ENCODE results near the gene WDR82. TPM values are rescaled to one million over a fixed set of nuclear protein-coding genes. Genes with fewer than 3 reads are reported as not detected.

WDR82 gene
- total RNA-seq, 1 donor from 2014 or later, result 69.7 TPM

DNA sequence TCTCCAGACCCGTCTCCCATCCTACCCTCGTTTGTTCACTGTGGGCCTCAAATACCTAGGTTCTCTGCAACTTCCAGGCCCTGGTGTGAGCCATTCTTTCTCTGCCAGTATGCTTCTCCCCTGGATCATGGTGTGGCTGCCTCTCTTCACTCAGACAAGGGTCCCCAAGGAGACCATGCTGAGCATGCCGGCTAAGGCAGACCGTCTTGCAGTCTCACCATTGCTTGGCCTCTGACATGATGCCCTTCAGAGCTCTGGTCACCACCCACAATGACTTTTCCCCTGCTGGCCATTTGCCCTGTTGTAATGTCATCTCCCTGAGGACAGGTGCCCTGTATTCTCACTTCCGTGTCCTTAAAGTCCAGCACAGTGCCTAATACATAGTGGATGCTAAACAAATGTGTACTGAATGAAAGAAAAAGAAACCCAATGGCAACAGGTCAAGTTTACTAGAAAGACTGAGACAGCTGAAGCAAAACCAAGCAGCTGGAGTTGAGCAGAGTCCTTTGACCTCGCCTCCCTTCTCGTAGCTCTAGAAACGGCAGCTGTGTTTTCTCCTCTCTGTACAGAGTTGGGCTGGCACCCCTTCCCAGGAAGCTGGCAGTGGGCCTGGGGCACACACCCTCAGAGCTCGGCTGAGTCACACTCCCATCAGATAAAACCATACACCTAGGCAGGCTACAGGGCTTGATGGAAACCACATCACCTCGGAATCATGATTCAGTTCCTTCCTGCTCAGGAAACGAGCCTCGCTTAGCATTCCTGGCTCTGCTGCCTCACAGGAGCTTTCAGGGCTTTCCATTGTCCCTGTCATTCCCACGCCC is 61.7 kb downstream of the WDR82 start:
- DNase-seq (ENCODE audit: low spot score), result no peak
- intact Hi-C loops (cut with DNase I), result loop anchor here (10.0 kb wide), 1 partner anchor 212 kb away; no protein-coding TSS in a partner anchor

DNA sequence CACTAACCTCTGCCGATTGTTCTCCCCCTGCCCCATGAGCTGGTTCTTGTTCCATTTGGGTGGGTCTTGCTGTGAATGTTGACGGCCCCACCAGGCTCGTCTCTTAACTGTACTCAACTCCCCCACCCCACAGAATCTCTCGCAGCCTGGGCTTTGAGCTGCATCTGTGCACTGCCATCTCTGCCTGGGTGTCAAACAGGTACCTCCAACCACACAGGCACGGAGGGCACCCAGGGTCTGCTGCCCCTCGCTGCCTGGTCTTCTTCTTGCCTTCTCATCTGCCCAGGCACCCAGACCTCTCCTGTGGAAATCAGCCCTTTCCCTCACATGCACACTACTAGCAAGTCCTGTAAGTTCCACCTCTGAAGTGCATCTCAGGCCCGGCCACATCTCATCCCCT is 63.1 kb downstream of the WDR82 start:
- no peak for DNase-seq (ENCODE audit: low spot score)
- intact Hi-C loops (cut with DNase I), result loop anchor here (10.0 kb wide), 1 partner anchor 211 kb away; no protein-coding TSS in a partner anchor

DNA sequence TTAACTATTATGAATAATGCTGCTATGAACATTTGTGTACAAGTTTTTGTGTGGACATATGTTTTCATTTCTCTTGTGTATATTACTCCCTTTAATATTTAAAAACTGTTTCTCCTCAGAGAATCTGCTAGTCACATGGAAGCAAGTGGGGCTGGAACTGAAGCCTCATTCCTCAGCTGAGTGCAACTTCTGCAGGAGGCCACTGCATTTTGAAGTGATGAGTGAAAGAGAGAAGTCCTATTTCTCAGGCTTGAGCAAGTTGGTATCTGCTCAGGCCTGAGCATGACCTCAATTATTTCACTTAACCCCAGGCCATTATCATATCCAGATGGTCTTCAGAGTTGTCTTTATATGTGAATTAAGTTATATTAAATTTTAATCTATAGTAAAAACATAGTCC is 64.5 kb downstream of the WDR82 start:
- intact Hi-C loops (cut with DNase I), result loop anchor here (10.0 kb wide), 1 partner anchor 209 kb away; no protein-coding TSS in a partner anchor
- DNase-seq (ENCODE audit: low spot score), result no peak

DNA sequence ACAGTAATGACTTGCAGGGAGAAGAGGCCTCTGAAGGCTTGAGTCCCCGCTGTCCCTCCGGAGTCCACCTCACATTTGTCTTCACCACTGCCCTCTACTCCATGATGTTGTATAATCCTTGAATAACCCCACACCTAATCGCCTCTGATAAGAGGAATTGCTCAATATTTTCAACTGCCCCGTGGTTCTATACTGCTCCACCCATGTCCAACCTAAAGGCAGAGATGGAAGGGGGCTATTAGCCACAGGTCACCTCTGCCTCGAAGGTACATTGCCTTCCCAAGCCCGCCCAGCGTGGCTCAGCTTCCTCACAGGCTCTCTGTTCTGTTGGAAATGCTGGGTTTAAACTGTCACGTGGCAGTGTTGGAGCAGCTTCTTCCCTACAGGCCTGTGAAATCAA is 65.4 kb downstream of the WDR82 start:
- intact Hi-C loops (cut with DNase I), result loop anchor here (10.0 kb wide), 1 partner anchor 208 kb away; no protein-coding TSS in a partner anchor

DNA sequence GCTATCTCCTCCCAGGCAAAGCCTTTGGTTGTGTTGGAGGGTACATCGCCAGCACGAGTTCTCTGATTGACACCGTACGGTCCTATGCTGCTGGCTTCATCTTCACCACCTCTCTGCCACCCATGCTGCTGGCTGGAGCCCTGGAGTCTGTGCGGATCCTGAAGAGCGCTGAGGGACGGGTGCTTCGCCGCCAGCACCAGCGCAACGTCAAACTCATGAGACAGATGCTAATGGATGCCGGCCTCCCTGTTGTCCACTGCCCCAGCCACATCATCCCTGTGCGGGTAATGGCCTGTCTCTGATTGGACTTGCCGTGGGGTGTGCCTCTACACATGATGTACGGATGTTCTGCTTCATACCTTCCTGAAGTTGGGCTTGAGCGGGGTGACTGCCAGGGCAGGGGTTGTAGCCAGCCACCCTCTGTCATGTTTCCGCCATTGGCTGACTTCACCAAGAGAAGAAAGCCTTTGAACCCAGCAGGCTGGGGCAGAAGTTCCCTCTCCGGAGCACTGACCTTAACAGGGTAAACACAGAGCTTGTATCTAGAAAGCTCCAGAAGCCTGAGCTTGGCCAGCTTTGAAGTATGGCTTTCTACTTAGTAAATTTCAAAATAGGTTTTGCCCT is 67.1 kb downstream of the WDR82 start:
- intact Hi-C loops (cut with DNase I), result loop anchor here (10.0 kb wide), 1 partner anchor 207 kb away; no protein-coding TSS in a partner anchor
- no peak for DNase-seq (ENCODE audit: low spot score)

More for the DNA sequence above, 65.4 kb downstream of the WDR82 start:
- DNase-seq (ENCODE audit: low spot score), result no peak

DNA sequence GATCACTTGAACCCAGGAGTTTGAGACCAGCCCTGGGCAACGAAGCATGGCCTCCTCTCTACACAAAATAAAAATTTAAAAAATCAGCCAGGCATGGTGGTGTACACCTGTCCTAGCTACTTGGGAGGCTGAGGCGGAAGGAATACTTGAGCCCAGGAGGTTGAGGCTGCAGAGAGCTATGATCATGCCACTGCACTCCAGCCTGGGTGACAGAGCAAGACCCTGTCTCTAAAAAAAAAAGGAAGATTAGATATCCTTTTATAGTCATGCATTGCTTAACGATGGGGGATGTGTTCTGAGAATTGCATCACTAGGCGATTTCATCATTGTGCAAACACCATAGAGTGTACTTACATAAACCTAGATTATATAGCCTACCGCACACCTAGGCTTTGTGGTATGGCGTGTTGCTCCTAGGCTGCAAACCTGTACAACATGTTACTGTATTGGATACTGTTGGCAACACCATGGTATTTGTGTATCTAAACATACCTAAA is 67.9 kb downstream of the WDR82 start:
- no peak for DNase-seq (ENCODE audit: low spot score)
- intact Hi-C loops (cut with DNase I), result loop anchor here (10.0 kb wide), 1 partner anchor 206 kb away; no protein-coding TSS in a partner anchor

DNA sequence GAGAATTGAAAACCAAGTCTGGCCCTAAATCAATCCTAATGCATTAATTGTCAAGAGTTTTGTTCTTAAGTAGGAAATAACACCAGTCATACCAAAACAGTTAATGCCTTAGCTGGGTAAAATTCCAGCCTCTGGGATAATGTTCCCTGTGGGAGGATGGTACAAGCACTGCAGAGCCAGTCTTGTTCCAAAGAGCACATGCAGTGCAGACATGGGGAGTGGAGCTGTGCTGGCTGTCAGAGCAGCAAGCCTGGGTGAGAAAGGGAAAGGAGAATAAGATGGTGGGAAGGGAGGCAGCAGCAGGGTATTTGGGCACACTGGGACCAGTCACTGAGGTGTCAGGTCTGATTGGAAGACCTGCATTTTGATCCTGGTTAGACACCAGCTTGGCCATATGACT is 68.4 kb downstream of the WDR82 start:
- no peak for DNase-seq (ENCODE audit: low spot score)
- intact Hi-C loops (cut with DNase I), result loop anchor here (10.0 kb wide), 1 partner anchor 205 kb away; no protein-coding TSS in a partner anchor

DNA sequence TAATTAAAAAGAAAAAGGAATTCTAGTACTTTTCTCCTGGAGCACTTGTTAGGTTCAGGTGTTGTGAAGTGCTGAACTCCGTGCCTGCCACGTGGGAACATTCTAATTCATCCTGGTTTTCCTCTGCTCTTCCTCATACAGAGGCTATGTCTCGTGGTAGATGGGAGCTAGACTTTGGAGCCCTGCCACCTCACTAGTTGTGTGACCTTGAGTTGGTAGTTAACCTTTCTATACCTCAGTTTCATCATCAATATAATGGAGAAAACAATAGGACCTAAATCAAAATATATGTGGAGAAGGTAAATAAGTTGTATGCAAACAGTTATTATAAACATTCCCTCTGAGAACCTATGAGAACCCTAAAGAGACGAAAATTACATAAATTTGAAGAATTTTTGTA is 69.9 kb downstream of the WDR82 start:
- intact Hi-C loops (cut with DNase I), result no loop called here
- no peak for DNase-seq (ENCODE audit: low spot score)

DNA sequence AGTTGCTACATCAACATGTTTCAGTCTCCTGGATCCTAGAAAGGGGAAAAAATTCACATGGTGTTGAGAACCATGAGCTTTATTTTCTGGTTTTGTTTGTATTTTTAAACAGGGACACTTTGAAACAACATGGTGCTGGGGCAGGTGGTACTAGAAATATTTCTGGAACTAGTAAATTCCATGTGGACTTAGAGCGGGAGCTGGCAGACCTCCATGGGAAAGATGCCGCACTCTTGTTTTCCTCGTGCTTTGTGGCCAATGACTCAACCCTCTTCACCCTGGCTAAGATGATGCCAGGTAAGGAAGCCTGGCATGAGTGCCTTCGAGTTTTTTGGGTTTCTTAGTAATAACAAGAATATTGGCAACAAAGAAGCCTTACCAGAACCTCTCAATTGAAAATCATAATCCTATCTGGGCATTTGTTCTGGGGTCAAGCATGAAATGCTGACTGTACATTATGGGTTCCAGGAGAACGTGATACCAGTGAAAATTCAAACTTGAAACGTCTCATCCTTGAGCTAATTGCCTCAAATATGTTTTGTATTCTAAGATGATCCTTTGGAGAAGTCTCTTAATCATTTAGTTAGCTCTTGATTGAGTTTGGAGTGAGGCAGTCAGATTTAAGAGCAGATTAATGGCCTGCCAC is 72.6 kb downstream of the WDR82 start:
- no peak for DNase-seq (ENCODE audit: low spot score)
- intact Hi-C loops (cut with DNase I), result no loop called here

Small RNAs within 50 kb of the gene (microRNA-seq; reads per million reads assigned to microRNA genes)
- gene MIR135A1, result not detected
- 54,594 reads per million, percentile 99 among the genes with 10 or more reads in this experiment for gene MIRLET7G

Other genes with a start within 250 kb of the WDR82 start
- gene DUSP7, start 222.1 kb downstream of the WDR82 start, total RNA-seq, result 21.2 TPM
- 1.5 TPM for gene POC1A, start 124.2 kb downstream of the WDR82 start, total RNA-seq
- gene ALAS1, start 80.5 kb downstream of the WDR82 start, total RNA-seq, result 154 TPM
- 0.16 TPM for gene TLR9, start 53.0 kb downstream of the WDR82 start, total RNA-seq
- gene TWF2, start 39.5 kb downstream of the WDR82 start, total RNA-seq, result 69.5 TPM
- 8.9 TPM for gene PPM1M, start 32.9 kb downstream of the WDR82 start, total RNA-seq
- 6.4 TPM for gene GLYCTK, start 9.2 kb upstream of the WDR82 start, total RNA-seq
- 4.2 TPM for gene DNAH1, start 37.7 kb upstream of the WDR82 start, total RNA-seq
- gene BAP1, start 131.4 kb upstream of the WDR82 start, total RNA-seq, result 53.0 TPM
- gene PHF7, start 132.0 kb upstream of the WDR82 start, total RNA-seq, result 17.5 TPM
- gene SEMA3G, start 166.5 kb upstream of the WDR82 start, total RNA-seq, result 15.3 TPM
- gene TNNC1, start 175.4 kb upstream of the WDR82 start, total RNA-seq, result 8,054 TPM
- 59.1 TPM for gene NISCH, start 177.0 kb upstream of the WDR82 start, total RNA-seq
- gene STAB1, start 216.7 kb upstream of the WDR82 start, total RNA-seq, result 52.2 TPM

All from cardiac septum (tissue), 1 donor.